IMR-90 (cell line): ENCODE data around the gene MELTF. TPM values are rescaled to one million over a fixed set of nuclear protein-coding genes. Genes with fewer than 3 reads are reported as not detected.

Experiments used
- ATAC-seq: fragments of 200-7000 bp; cut with Tn5 transposase; 2 replicates; pipeline ENCODE4 v1.9.1; 2020; ENCODE audit warnings: low read depth, mild to moderate bottlenecking, moderate library complexity
- BruUV-seq: library from RNA; stranded (reverse); fragments of 400-500 nt; replicated peaks from 2 replicates; lab custom pipeline; 2021; lab: Mats Ljungman, UMichigan
- CTCF ChIA-PET: fragments of 300-600 bp; formaldehyde crosslinking; extraction: SDS; loops from one replicate; lab custom pipeline; 2021; ENCODE audit warnings: antibody characterized with exemption; lab: Yijun Ruan, JAX
- POLR2A ChIA-PET: fragments of 300-600 bp; sonication (Branson Sonifier 250); formaldehyde crosslinking; loops from one replicate; lab custom pipeline; 2022; ENCODE audit warnings: antibody characterized with exemption; ENCODE audit not compliant: unreplicated experiment; lab: Charles Lee
- DNase-seq: peaks from one replicate; pipeline ENCODE4 v3.0.0; 2013
- H2AFZ ChIP-seq: replicated peaks from 2 replicates; pipeline ENCODE3; 2013; ENCODE audit warnings: low read length, mild to moderate bottlenecking; ENCODE audit not compliant: poor library complexity
- H2AK5ac ChIP-seq: 2 replicates; pipeline ENCODE4 v1.6.1; 2013; ENCODE audit warnings: low read depth, low read length, inconsistent platforms
- H2AK9ac ChIP-seq: replicated peaks from 2 replicates; pipeline ENCODE3; 2013; ENCODE audit warnings: mild to moderate bottlenecking, low read depth, low read length, moderate library complexity; ENCODE audit not compliant: poor library complexity
- H2BK120ac ChIP-seq: 2 replicates; pipeline ENCODE4 v1.6.1; 2013; ENCODE audit warnings: low read depth, low read length, inconsistent platforms
- H2BK15ac ChIP-seq: 3 replicates; pipeline ENCODE4 v1.6.1; 2013; ENCODE audit warnings: low read depth, low read length, inconsistent platforms
- H2BK20ac ChIP-seq: 2 replicates; pipeline ENCODE4 v1.6.1; 2013; ENCODE audit warnings: low read depth, mild to moderate bottlenecking, inconsistent platforms, low read length, moderate library complexity
- H2BK5ac ChIP-seq: 2 replicates; pipeline ENCODE4 v1.6.1; 2013; ENCODE audit warnings: mild to moderate bottlenecking, low read depth, low read length, inconsistent platforms; ENCODE audit not compliant: poor library complexity, severe bottlenecking
- H3K14ac ChIP-seq: replicated peaks from 2 replicates; pipeline ENCODE4 v1.6.1; 2013; ENCODE audit warnings: low read depth, low read length, inconsistent platforms
- H3K18ac ChIP-seq: 2 replicates; pipeline ENCODE4 v1.6.1; 2013; ENCODE audit warnings: low read depth, low read length, control low read depth
- H3K23ac ChIP-seq: 2 replicates; pipeline ENCODE4 v1.6.1; 2013; ENCODE audit warnings: low read depth, low read length, inconsistent platforms
- H3K27ac ChIP-seq: 2 replicates; pipeline ENCODE4 v1.5.1; 2013; ENCODE audit warnings: mild to moderate bottlenecking, control low read depth, low read length; ENCODE audit not compliant: insufficient read depth
- H3K27me3 ChIP-seq: 2 replicates; pipeline ENCODE4 v1.6.1; 2013; ENCODE audit warnings: low read length; ENCODE audit not compliant: control insufficient read depth, insufficient read depth
- H3K36me3 ChIP-seq: 2 replicates; pipeline ENCODE4 v1.6.1; 2013; ENCODE audit warnings: low read length, mixed read lengths; ENCODE audit not compliant: control insufficient read depth, insufficient read depth
- H3K4ac ChIP-seq: 2 replicates; pipeline ENCODE4 v1.6.1; 2013; ENCODE audit warnings: low read depth, low read length, inconsistent platforms
- H3K4me1 ChIP-seq: 2 replicates; pipeline ENCODE4 v1.6.1; 2013; ENCODE audit warnings: low read length, mixed read lengths; ENCODE audit not compliant: control insufficient read depth, insufficient read depth
- H3K4me2 ChIP-seq: 2 replicates; pipeline ENCODE4 v1.6.1; 2013; ENCODE audit warnings: low read depth, mild to moderate bottlenecking, control low read depth, low read length, moderate library complexity
- H3K4me3 ChIP-seq: 2 replicates; pipeline ENCODE4 v1.5.1; 2013; ENCODE audit warnings: low read depth, mild to moderate bottlenecking, control low read depth, low read length, moderate library complexity; ENCODE audit not compliant: insufficient read depth
- H3K56ac ChIP-seq: 2 replicates; pipeline ENCODE4 v1.6.1; 2013; ENCODE audit warnings: low read length, inconsistent platforms; ENCODE audit not compliant: insufficient read depth; ENCODE audit errors: extremely low read depth
- H3K79me1 ChIP-seq, 2 experiments: 2 replicates each; pipeline ENCODE4 v1.6.1; 2013; ENCODE audit warnings: low read length in 2 of 2, inconsistent platforms in 1 of 2, low read depth in 1 of 2
- H3K9ac ChIP-seq: 2 replicates; pipeline ENCODE4 v1.6.1; 2013; ENCODE audit warnings: low read depth, low read length, control low read depth
- H3K9me1 ChIP-seq: 2 replicates; pipeline ENCODE4 v1.6.1; 2013; ENCODE audit warnings: low read length, inconsistent platforms; ENCODE audit not compliant: insufficient read depth
- H3K9me3 ChIP-seq: 2 replicates; pipeline ENCODE4 v1.6.1; 2013; ENCODE audit warnings: low read length; ENCODE audit not compliant: control insufficient read depth, insufficient read depth
- H4K20me1 ChIP-seq: 2 replicates; pipeline ENCODE4 v1.6.1; 2013; ENCODE audit warnings: low read length, inconsistent platforms; ENCODE audit not compliant: insufficient read depth
- H4K5ac ChIP-seq: 2 replicates; pipeline ENCODE4 v1.6.1; 2013; ENCODE audit warnings: mild to moderate bottlenecking, low read depth, low read length, control low read depth
- H4K8ac ChIP-seq, 2 experiments: 2 replicates each; pipeline ENCODE4 v1.6.1; 2013; ENCODE audit warnings: low read depth in 2 of 2, low read length in 2 of 2, control low read depth in 1 of 2, inconsistent platforms in 1 of 2
- H4K91ac ChIP-seq: 2 replicates; pipeline ENCODE4 v1.6.1; 2013; ENCODE audit warnings: low read depth, low read length, inconsistent platforms; ENCODE audit not compliant: insufficient read depth
- BHLHE40 ChIP-seq: fragments of 150-350 bp; IDR thresholded peaks from 2 replicates; pipeline ENCODE4 v1.6.1; 2016; ENCODE audit warnings: mild to moderate bottlenecking, low read depth, low read length
- CEBPB ChIP-seq: IDR thresholded peaks from 2 replicates; pipeline ENCODE4 v1.6.1; 2012; ENCODE audit warnings: low read depth, low read length, improper control_type of control experiment
- FOS ChIP-seq: fragments of 150-350 bp; IDR thresholded peaks from 2 replicates; pipeline ENCODE4 v1.6.1; 2016; ENCODE audit warnings: low read depth, low read length
- MAFK ChIP-seq: IDR thresholded peaks from 2 replicates; pipeline ENCODE4 v1.6.1; 2012; ENCODE audit warnings: low read depth, low read length, improper control_type of control experiment
- MAZ ChIP-seq: IDR thresholded peaks from 2 replicates; pipeline ENCODE4 v1.6.1; 2012; ENCODE audit warnings: low read depth, mild to moderate bottlenecking, low read length, improper control_type of control experiment, moderate library complexity, borderline replicate concordance
- NFE2L2 ChIP-seq: fragments of 150-350 bp; IDR thresholded peaks from 2 replicates; pipeline ENCODE4 v1.6.1; 2016; ENCODE audit warnings: low read depth, mild to moderate bottlenecking, low read length
- POLR2A ChIP-seq: IDR thresholded peaks from 2 replicates; pipeline ENCODE4 v1.6.1; 2012; ENCODE audit warnings: mild to moderate bottlenecking, low read depth, low read length
- RCOR1 ChIP-seq: IDR thresholded peaks from 2 replicates; pipeline ENCODE4 v1.6.1; 2012; ENCODE audit warnings: mild to moderate bottlenecking, low read length, improper control_type of control experiment; ENCODE audit not compliant: insufficient replicate concordance
- SMC3 ChIP-seq: fragments of 150-350 bp; IDR thresholded peaks from 2 replicates; pipeline ENCODE4 v1.6.1; 2016; ENCODE audit warnings: low read depth, mild to moderate bottlenecking, antibody characterized with exemption, low read length, moderate library complexity
- WGBS, 2 experiments: methylation state at CpG; one replicate each; pipeline versions ENCODE4 v1.1.5 to v1.1.7; 2013; ENCODE audit warnings: missing lambda C conversion rate in 2 of 2; ENCODE audit not compliant: insufficient read length in 1 of 2; ENCODE audit errors: extremely low coverage in 2 of 2; 5-methylcytosine and 5-hydroxymethylcytosine counted together
- dilution Hi-C: fragments of 300-500 bp; cut with HindIII; formaldehyde crosslinking; loops from one replicate; pipeline ENCODE4 v1.14.3; 2018; ENCODE audit warnings: low sequenced_read_pairs; ENCODE audit not compliant: unreplicated experiment
- in situ Hi-C: fragments of 300-500 bp; cut with MboI; formaldehyde crosslinking; loops from 3 replicates; pipeline ENCODE4 v1.14.3; 2019; ENCODE audit warnings: low sequenced_read_pairs, inconsistent platforms, mixed read lengths
- intact Hi-C: fragments of 100-400 bp; cut with micrococcal nuclease; formaldehyde crosslinking; loops from 2 replicates; pipeline ENCODE4 v1.10.0; 2022
- polyA plus RNA-seq, 3 experiments: library from polyadenylated mRNA; depleted of rRNA; stranded (reverse); fragments of >200 nt; gene quantifications; 2 replicates each; pipeline ENCODE4 v1.2.3, GENCODE V29; 2012; ENCODE audit warnings: low replicate concordance in 1 of 3
- total RNA-seq: library from RNA; depleted of rRNA; stranded (reverse); fragments of >200 nt; gene quantifications from 2 replicates; pipeline ENCODE4 v1.2.3, GENCODE V29; 2012
- TF ChIP-seq, protein P1 (sequence below): conservative IDR thresholded peaks from 2 replicates; pipeline ENCODE4 v1.5.1; 2012; ENCODE audit warnings: mild to moderate bottlenecking, low read depth, low read length, improper control_type of control experiment

MELTF gene
- total and polyA plus RNA-seq, 2 of the 4 experiments (the other 2 are of a cell fraction) = 0.18 to 0.50 TPM

DNA sequence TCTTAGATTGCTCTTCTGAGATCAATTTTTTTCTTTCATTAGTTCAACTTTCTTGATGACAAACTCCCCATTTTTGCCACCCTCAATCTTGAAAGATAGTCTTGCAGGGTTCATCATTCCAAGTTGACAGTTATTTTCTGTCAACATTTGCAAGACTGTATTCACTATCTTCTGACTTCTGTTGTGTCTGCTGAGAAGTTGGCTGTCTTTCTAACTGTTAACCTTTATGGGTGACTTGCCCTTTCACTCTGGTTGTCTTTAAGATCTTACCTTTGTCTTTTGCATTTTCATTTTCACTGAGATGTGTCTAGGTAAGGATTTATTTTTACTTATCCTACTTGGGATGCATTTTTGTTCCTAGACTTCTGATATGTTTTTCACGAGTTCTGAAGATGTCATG lies 46.4 kb downstream of the MELTF start:
- no peak overlapping the region for H3K18ac ChIP-seq
- H3K56ac ChIP-seq = no peak overlapping the region
- H3K36me3 ChIP-seq = no peaks in the 10 kb centered on the region
- no CpG with 5 or more reads among the region's 1 CpG for WGBS, 2 experiments
- H4K91ac ChIP-seq = no peak overlapping the region
- H3K27ac ChIP-seq = no peak overlapping the region
- TF ChIP-seq MAFK = no peak
- TF ChIP-seq NFE2L2 = no peak
- no peak for TF ChIP-seq RCOR1
- no peak for TF ChIP-seq SMC3
- TF ChIP-seq POLR2A = no peak
- TF ChIP-seq FOS = no peak
- TF ChIP-seq CEBPB = no peak
- TF ChIP-seq MAZ = no peak
- TF ChIP-seq BHLHE40 = no peak
- TF ChIP-seq, protein P1, sequence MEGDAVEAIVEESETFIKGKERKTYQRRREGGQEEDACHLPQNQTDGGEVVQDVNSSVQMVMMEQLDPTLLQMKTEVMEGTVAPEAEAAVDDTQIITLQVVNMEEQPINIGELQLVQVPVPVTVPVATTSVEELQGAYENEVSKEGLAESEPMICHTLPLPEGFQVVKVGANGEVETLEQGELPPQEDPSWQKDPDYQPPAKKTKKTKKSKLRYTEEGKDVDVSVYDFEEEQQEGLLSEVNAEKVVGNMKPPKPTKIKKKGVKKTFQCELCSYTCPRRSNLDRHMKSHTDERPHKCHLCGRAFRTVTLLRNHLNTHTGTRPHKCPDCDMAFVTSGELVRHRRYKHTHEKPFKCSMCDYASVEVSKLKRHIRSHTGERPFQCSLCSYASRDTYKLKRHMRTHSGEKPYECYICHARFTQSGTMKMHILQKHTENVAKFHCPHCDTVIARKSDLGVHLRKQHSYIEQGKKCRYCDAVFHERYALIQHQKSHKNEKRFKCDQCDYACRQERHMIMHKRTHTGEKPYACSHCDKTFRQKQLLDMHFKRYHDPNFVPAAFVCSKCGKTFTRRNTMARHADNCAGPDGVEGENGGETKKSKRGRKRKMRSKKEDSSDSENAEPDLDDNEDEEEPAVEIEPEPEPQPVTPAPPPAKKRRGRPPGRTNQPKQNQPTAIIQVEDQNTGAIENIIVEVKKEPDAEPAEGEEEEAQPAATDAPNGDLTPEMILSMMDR = no peak
- H2AFZ ChIP-seq = no peak overlapping the region
- no peak overlapping the region for H2BK120ac ChIP-seq
- DNase-seq (no peak), ATAC-seq (no peak)
- dilution Hi-C loops (no loop called here), intact Hi-C loops (no loop called here), in situ Hi-C loops (no loop called here)
- no peak overlapping the region for H2BK15ac ChIP-seq
- no peak overlapping the region for H2BK20ac ChIP-seq
- CTCF ChIA-PET = no interaction called here
- no peak overlapping the region for H2BK5ac ChIP-seq
- no peak overlapping the region for H3K14ac ChIP-seq
- no peak overlapping the region for H3K4ac ChIP-seq
- no peak overlapping the region for H3K9ac ChIP-seq
- no peak overlapping the region for H2AK5ac ChIP-seq
- no TSS peak for BruUV-seq
- H3K23ac ChIP-seq = no peak overlapping the region
- no peak overlapping the region for H4K8ac ChIP-seq
- no peaks in the 10 kb centered on the region for H3K79me1 ChIP-seq
- no peaks in the 10 kb centered on the region for H3K9me1 ChIP-seq
- no peaks in the 10 kb centered on the region for H4K20me1 ChIP-seq
- no peak overlapping the region for H3K4me2 ChIP-seq
- POLR2A ChIA-PET = no interaction called here
- no peak overlapping the region for H2AK9ac ChIP-seq
- H4K5ac ChIP-seq = no peak overlapping the region
- H3K4me1 ChIP-seq = no peaks in the 10 kb centered on the region
- no peak overlapping the region for H3K4me3 ChIP-seq
- peaks cover 19% of the 10 kb centered on the region for H3K27me3 ChIP-seq
- H3K9me3 ChIP-seq = peaks cover 5% of the 10 kb centered on the region
